ENCODE measurements around the gene ADTRP.

DNA sequence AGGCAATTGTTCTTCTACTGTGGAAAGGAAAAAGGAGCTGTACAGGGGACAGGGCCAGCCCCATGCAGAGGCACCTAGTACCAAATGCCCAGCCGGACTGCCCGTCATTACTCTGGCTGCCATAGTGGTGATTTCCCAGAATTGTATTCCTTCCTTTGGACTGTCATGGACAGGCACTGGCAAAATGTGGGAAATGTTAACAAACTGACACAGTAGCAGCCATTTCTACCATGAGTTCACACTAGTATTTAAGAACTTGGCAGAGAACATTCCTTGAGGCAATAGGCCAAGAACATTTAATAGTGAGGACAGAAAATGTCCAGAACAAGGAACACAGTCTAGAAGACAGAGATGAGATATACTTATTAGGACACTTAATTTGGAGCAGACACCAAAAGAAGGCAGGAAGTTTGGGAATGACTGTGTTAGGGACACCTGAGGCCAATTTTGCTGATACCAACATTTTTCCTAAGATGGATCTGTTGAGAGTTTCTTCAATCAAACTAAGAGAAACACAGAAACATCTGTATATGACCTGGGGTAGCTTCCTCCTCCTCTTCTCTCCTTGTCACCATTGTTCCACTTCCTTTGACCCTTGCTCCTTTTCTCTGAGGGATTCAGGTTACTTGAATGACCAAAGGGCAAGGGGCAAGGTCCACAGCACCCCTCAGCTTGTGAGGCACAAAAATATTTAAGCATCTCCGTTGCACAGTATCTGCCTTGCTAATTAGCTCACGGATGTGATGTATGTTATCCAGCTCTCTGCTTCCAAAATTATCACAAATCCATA lies 14.9 kb downstream of the ADTRP start:
- TF ChIP-seq, protein P1, sequence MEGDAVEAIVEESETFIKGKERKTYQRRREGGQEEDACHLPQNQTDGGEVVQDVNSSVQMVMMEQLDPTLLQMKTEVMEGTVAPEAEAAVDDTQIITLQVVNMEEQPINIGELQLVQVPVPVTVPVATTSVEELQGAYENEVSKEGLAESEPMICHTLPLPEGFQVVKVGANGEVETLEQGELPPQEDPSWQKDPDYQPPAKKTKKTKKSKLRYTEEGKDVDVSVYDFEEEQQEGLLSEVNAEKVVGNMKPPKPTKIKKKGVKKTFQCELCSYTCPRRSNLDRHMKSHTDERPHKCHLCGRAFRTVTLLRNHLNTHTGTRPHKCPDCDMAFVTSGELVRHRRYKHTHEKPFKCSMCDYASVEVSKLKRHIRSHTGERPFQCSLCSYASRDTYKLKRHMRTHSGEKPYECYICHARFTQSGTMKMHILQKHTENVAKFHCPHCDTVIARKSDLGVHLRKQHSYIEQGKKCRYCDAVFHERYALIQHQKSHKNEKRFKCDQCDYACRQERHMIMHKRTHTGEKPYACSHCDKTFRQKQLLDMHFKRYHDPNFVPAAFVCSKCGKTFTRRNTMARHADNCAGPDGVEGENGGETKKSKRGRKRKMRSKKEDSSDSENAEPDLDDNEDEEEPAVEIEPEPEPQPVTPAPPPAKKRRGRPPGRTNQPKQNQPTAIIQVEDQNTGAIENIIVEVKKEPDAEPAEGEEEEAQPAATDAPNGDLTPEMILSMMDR (IDR thresholded peaks at IDR 0.05) = no peak
- TF ChIP-seq EP300 (IDR thresholded peaks at IDR 0.05) (no peak), POLR2A (IDR thresholded peaks at IDR 0.05) (no peak), POLR2AphosphoS5 (IDR thresholded peaks at IDR 0.05) (peak; percentile 96)
